WTC11 (cell line): ENCODE measurements around the gene EML2.

Experiments used
- ELF4 ChIP-seq: sonication (generic); formaldehyde crosslinking; IDR thresholded peaks from 2 replicates; pipeline ENCODE4 v1.8.1; 2022; ENCODE audit warnings: low read depth, mild to moderate bottlenecking, moderate library complexity, missing genetic modification reagents
- GABPB1 ChIP-seq: sonication (generic); formaldehyde crosslinking; IDR thresholded peaks from 2 replicates; pipeline ENCODE4 v1.8.1; 2023; ENCODE audit warnings: mild to moderate bottlenecking, missing genetic modification reagents
- KAT7 ChIP-seq: sonication (generic); formaldehyde crosslinking; IDR thresholded peaks from 2 replicates; pipeline ENCODE4 v1.8.1; 2023; ENCODE audit warnings: missing genetic modification reagents, mild to moderate bottlenecking, borderline replicate concordance
- NFE2L1 ChIP-seq: sonication (generic); formaldehyde crosslinking; IDR thresholded peaks from 2 replicates; pipeline ENCODE4 v1.8.1; 2023; ENCODE audit warnings: missing genetic modification reagents
- STAT6 ChIP-seq: sonication (generic); formaldehyde crosslinking; conservative IDR thresholded peaks from 2 replicates; pipeline ENCODE4 v1.8.1; 2023; ENCODE audit warnings: mild to moderate bottlenecking, low read depth, missing genetic modification reagents, moderate library complexity
- TEAD1 ChIP-seq: sonication (generic); formaldehyde crosslinking; IDR thresholded peaks from 2 replicates; pipeline ENCODE4 v1.8.0; 2022; ENCODE audit warnings: mild to moderate bottlenecking, missing genetic modification reagents
- TEAD4 ChIP-seq: sonication (generic); formaldehyde crosslinking; IDR thresholded peaks from 2 replicates; pipeline ENCODE4 v1.8.0; 2022; ENCODE audit warnings: mild to moderate bottlenecking, missing genetic modification reagents
- TF ChIP-seq, protein P1 (sequence below): fragments of 200-600 bp; IDR thresholded peaks from 2 replicates; pipeline ENCODE4 v1.8.0; 2022; ENCODE audit warnings: antibody characterized with exemption
- TF ChIP-seq, protein P2 (sequence below): sonication (generic); formaldehyde crosslinking; IDR thresholded peaks from 2 replicates; pipeline ENCODE4 v1.8.0; 2022; ENCODE audit warnings: mild to moderate bottlenecking, missing genetic modification reagents

DNA sequence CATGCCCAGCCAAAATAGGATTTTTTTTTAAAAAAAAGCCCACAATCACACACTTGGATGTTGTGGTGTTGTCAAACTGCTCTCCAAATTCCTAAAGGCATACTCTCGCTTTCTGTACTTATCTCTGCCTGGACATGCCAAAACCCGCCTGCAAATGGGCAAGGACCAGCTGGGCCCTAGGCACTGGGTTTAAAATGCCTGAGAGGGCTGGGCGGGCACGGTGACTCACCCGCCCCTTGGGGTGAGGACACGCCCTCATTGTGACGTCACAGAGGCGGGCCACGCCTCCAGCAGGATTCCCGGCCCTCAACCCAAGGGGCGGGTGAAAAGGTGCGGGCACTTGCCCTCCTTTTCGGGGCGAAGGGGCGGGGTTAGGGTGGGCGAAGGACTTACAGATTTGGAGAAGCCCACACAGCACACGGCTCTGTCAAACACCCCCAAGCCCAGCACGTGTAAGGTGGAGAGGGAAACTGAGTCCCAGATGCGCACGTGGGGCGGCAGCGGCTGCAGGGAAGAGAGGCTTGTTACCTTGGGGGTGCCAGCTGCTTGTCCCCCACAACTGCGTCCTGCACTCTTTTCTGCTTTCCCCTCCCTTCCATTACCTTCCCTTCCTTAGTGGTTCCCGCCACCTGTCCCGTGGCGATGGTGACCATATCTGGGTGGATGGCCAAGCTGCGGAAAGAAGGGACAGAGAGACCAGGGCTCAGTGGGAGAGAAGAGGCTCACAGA is 6.6 kb downstream of the EML2 start:
- no peak for TF ChIP-seq KAT7 (CRISPR knock-in tag)
- TF ChIP-seq, protein P1, sequence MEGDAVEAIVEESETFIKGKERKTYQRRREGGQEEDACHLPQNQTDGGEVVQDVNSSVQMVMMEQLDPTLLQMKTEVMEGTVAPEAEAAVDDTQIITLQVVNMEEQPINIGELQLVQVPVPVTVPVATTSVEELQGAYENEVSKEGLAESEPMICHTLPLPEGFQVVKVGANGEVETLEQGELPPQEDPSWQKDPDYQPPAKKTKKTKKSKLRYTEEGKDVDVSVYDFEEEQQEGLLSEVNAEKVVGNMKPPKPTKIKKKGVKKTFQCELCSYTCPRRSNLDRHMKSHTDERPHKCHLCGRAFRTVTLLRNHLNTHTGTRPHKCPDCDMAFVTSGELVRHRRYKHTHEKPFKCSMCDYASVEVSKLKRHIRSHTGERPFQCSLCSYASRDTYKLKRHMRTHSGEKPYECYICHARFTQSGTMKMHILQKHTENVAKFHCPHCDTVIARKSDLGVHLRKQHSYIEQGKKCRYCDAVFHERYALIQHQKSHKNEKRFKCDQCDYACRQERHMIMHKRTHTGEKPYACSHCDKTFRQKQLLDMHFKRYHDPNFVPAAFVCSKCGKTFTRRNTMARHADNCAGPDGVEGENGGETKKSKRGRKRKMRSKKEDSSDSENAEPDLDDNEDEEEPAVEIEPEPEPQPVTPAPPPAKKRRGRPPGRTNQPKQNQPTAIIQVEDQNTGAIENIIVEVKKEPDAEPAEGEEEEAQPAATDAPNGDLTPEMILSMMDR, result no peak
- no peak for TF ChIP-seq TEAD1 (CRISPR knock-in tag)
- TF ChIP-seq ELF4 (CRISPR knock-in tag), result no peak
- no peak for TF ChIP-seq TEAD4 (CRISPR knock-in tag)
- TF ChIP-seq NFE2L1 (CRISPR knock-in tag), result no peak
- TF ChIP-seq, protein P2, sequence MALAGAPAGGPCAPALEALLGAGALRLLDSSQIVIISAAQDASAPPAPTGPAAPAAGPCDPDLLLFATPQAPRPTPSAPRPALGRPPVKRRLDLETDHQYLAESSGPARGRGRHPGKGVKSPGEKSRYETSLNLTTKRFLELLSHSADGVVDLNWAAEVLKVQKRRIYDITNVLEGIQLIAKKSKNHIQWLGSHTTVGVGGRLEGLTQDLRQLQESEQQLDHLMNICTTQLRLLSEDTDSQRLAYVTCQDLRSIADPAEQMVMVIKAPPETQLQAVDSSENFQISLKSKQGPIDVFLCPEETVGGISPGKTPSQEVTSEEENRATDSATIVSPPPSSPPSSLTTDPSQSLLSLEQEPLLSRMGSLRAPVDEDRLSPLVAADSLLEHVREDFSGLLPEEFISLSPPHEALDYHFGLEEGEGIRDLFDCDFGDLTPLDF (CRISPR knock-in tag), result no peak
- no peak for TF ChIP-seq STAT6 (CRISPR knock-in tag)
- TF ChIP-seq GABPB1 (CRISPR knock-in tag), result no peak
